Measurements from ENCODE around the gene USP34. TPM values are rescaled to one million over a fixed set of nuclear protein-coding genes. Genes with fewer than 3 reads are reported as not detected.

The USP34 gene
- total and polyA plus RNA-seq, 2 of the 8 experiments (the other 6 are each of a cell fraction or from before 2014, with no cell fraction given): 56.7 to 91.7 TPM

- TF ChIP-seq RXRA (IDR thresholded peaks at IDR 0.05; ENCODE audit: insufficient read depth, low read depth, low read length): no peak
- no peak for TF ChIP-seq SRF (IDR thresholded peaks at IDR 0.05; ENCODE audit: low read depth, low read length)
- TF ChIP-seq RAD21 (IDR thresholded peaks at IDR 0.05 in 1 of 2, conservative IDR thresholded peaks at IDR 0.05 in 1 of 2; ENCODE audit: low read depth in 2 of 2, low read length in 2 of 2): no peak
- TF ChIP-seq ASH2L (IDR thresholded peaks at IDR 0.05; ENCODE audit: low read length): no peak
- TF ChIP-seq CHD7 (IDR thresholded peaks at IDR 0.05; ENCODE audit: insufficient replicate concordance, low read length): no peak
- TF ChIP-seq SIRT6 (IDR thresholded peaks at IDR 0.05; ENCODE audit: low read length): no peak
- no peak for TF ChIP-seq CBX5 (IDR thresholded peaks at IDR 0.05; ENCODE audit: low read depth, low read length)
- no peak for TF ChIP-seq YY1 (IDR thresholded peaks at IDR 0.05; ENCODE audit: low read depth, low read length)
- no peak for TF ChIP-seq JUND (IDR thresholded peaks at IDR 0.05; ENCODE audit: low read length)
These were observed 90.6 kb downstream of the USP34 start (continued) for GRCh38 chr2:61380056-61380881.

All from H1 (cell line).